Astrocyte of the spinal cord (primary cell): ENCODE results near the gene ATP6V0E2.
"Not testable (repeated sequence)": the region's sequence is repeated elsewhere in the genome, so short reads cannot be mapped to it uniquely, and the experiment has no call there.

Experiments used
- DNase-seq: peaks from one replicate; pipeline ENCODE4 v3.0.0; 2011; ENCODE audit warnings: low read depth, low spot score
- H3K4me3 ChIP-seq: 2 replicates; pipeline ENCODE4 v1.5.1; 2011; ENCODE audit warnings: low read depth, mild to moderate bottlenecking, low read length, moderate library complexity
- in situ Hi-C: cut with HindIII; loops from 2 replicates; pipeline ENCODE4 v1.10.0; 2017; ENCODE audit warnings: low sequenced_read_pairs
- TF ChIP-seq, protein P1 (sequence below): IDR thresholded peaks from 2 replicates; pipeline ENCODE4 v1.5.1; 2012; ENCODE audit warnings: low read depth, mild to moderate bottlenecking, low read length, inconsistent platforms

The ATP6V0E2 gene

DNA sequence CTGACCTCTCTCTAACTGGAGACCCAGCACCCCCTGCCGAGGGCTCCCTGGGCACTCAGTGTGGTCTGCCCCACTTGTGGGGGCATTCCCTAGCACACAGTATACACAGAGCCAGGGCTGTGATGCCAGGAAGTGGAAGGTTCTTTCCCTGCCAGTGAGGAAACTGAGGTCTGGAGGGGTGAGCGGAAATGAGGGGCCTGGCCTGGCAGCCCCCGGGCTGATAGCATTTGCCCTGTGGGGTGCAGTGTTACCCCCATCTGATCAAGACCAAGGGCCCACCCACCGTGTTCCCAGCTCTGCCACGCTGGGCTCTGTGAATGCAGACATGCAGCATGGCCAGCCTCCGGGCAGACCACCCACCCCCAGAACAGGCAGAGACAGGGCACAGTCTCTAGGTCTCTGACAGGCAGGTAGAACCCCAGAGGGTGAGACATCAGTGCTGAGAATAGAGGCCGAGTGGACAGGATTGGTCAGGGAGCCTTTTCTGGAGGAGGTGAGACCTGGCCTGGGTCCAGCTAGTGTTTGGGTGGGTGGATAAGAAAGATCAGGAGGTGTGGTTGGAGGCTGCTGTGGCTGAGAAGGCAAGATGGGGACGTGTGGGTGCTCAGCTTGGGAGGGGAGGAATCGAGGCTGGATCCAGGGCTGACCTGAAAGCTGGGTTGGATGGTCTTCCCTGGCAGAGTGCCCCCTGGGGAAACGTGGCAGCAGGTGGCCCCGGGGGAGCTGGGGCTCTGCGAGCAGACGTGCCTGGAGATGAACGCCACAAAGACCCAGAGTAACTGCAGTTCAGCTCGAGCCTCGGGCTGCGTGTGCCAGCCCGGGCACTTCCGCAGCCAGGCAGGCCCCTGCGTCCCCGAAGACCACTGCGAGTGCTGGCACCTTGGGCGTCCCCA is 46.4 kb upstream of the ATP6V0E2 start:
- no peak for DNase-seq
- in situ Hi-C loops, result no loop called here
- H3K4me3 ChIP-seq, result no peak overlapping the region
- TF ChIP-seq, protein P1, sequence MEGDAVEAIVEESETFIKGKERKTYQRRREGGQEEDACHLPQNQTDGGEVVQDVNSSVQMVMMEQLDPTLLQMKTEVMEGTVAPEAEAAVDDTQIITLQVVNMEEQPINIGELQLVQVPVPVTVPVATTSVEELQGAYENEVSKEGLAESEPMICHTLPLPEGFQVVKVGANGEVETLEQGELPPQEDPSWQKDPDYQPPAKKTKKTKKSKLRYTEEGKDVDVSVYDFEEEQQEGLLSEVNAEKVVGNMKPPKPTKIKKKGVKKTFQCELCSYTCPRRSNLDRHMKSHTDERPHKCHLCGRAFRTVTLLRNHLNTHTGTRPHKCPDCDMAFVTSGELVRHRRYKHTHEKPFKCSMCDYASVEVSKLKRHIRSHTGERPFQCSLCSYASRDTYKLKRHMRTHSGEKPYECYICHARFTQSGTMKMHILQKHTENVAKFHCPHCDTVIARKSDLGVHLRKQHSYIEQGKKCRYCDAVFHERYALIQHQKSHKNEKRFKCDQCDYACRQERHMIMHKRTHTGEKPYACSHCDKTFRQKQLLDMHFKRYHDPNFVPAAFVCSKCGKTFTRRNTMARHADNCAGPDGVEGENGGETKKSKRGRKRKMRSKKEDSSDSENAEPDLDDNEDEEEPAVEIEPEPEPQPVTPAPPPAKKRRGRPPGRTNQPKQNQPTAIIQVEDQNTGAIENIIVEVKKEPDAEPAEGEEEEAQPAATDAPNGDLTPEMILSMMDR, result no peak

DNA sequence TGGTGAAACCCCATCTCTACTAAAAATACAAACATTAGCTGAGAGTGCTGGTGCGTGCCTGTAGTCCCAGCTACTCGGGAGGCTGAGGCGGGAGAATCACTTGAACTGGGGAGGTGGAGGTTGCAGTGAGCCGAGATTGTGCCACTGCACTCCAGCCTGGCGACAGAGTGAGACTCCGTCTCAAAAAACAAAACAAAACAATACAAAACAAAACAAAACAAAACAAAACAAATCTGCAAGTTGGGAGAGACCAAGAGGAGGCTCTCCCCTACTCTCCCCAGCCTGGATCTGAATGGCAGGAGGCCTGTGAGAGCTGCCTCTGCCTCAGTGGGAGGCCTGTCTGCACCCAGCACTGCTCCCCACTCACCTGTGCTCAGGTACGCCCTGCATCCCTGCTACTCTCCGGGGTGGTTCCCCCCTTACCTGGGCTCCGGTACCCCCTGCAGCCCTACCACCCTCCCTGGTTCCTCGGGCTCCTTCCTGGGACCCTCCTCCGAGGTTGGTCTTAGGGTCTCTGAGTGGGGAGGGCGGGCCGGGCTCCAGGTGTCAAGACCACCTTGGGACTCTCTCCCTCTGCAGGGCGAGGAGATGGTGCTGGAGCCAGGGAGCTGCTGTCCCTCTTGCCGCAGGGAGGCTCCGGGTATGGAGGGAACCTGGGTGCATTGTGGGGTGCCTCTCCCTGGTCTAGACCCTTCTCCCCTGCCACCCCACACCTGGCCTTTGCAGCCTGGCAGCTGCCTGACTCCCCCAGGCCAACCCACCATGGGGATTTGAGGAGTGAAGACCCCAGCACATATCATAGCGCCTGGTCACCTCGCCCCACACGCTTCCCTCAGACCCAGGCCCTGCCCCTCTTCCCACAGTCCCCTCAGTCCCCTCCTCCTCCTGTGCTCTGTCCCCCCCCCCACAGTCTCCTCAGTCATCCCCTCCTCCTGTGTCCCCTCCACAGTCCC is 45.1 kb upstream of the ATP6V0E2 start:
- TF ChIP-seq, protein P1, result no peak
- in situ Hi-C loops, result no loop called here

GRCh38 chr7:149830527-149830926 is 43.2 kb upstream of the ATP6V0E2 start:
- DNase-seq, H3K4me3 ChIP-seq, in situ Hi-C loops: not testable (repeated sequence)

More for the DNA sequence above, 45.1 kb upstream of the ATP6V0E2 start:
- no peak overlapping the region for H3K4me3 ChIP-seq
- no peak for DNase-seq

DNA sequence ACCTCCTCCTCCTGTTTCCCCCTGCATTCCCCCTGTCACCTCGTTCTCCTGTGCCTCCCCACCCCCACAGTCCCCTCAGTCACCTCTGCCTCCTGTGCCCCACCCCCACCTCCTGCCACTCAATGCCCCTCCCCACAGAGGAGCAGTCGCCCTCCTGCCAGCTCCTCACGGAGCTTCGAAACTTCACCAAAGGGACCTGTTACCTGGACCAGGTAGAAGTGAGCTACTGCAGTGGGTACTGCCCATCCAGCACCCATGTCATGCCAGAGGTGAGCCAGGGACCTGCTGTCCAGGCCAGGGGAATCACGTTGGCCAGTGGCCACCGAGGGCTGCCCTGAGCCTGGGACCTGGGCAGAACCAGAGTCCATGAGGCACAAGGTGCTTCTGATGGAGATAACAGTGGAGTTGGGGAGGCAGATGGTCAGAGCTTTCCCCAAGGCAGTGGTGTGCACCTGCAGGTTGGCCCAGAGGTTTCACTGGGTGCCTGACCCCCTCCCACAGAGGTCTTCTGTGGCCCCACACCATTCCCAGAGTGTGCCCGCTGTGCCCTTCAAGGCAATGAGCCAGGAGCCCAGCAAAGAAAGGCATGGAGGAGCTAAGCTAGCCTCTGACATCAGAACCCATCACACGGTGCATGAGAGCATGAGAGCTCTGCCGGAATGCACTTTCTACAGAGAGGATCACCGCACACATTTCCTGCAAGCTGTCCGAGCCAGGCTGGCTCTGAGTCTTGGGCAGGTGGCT is 42.6 kb upstream of the ATP6V0E2 start:
- TF ChIP-seq, protein P1, result no peak
- in situ Hi-C loops, result no loop called here
- no peak overlapping the region for H3K4me3 ChIP-seq

DNA sequence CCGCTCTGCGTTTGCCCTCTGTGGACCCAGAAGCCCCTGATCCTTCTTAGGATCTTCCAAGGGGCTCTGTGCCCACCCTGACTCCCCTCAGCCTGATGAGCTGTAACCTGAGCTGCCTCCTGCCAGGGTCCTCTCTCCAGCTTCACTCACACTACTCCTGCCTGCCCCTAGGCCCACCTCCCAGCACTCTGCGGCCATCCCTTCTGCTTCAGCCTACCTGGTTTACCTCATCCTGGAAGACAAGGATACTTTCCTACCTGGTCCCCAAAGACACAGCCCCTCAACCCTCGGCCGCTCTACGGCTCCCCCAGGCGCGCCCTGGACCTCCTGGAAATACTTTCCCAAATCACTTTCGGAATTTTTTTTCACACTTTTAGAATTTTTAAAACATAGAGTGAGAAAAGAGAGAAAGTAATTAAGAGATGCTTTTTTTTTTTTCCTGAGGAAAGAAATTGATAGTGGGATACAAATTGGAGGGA is 42.0 kb upstream of the ATP6V0E2 start:
- H3K4me3 ChIP-seq, result no peak overlapping the region
- TF ChIP-seq, protein P1, result no peak
- in situ Hi-C loops, result no loop called here
- no peak for DNase-seq

More for the DNA sequence above, 42.6 kb upstream of the ATP6V0E2 start:
- no peak for DNase-seq

- TF ChIP-seq, protein P1, result no peak
- DNase-seq, result no peak
- H3K4me3 ChIP-seq, result no peak overlapping the region
- in situ Hi-C loops, result no loop called here
Measured at GRCh38 chr7:149832332-149833041, 41.3 kb upstream of the ATP6V0E2 start.
